ENCODE measurements around the gene CCR5.

GRCh38 chr3:46349484-46350261, 21.1 kb upstream of the CCR5 start:
- TF ChIP-seq, protein P1, sequence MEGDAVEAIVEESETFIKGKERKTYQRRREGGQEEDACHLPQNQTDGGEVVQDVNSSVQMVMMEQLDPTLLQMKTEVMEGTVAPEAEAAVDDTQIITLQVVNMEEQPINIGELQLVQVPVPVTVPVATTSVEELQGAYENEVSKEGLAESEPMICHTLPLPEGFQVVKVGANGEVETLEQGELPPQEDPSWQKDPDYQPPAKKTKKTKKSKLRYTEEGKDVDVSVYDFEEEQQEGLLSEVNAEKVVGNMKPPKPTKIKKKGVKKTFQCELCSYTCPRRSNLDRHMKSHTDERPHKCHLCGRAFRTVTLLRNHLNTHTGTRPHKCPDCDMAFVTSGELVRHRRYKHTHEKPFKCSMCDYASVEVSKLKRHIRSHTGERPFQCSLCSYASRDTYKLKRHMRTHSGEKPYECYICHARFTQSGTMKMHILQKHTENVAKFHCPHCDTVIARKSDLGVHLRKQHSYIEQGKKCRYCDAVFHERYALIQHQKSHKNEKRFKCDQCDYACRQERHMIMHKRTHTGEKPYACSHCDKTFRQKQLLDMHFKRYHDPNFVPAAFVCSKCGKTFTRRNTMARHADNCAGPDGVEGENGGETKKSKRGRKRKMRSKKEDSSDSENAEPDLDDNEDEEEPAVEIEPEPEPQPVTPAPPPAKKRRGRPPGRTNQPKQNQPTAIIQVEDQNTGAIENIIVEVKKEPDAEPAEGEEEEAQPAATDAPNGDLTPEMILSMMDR (conservative IDR thresholded peaks at IDR 0.05; ENCODE audit: low read length), result no peak
- TF ChIP-seq EZH2phosphoT487 (IDR thresholded peaks at IDR 0.05; ENCODE audit: borderline replicate concordance), result no peak
